Measurements from ENCODE around the gene FAM78A.

The FAM78A gene

DNA sequence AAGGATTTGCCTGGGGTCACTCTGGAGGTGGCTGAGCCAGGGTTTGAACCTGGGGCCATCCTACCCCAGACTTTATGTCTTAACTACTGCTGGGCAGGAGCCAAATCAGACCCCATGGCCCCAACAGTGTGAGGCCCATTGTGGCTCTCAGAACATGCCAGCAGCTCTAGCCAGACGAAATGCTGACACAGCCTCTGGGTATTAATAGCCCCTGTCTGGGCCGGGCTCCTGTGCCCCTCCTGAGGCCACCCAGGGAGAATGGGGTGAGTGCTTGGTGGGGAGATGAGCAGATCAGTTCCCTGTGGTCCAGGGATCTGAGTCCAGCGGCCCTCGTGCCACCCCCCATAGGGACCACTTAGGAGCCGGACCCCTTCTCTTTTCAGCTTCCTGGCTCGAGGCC lies 11.0 kb upstream of the FAM78A start:
- Histone ChIP-seq H3K4me3 (ENCODE audit: control insufficient read depth in 1 of 7, extremely low read depth in 1 of 7, insufficient read depth in 4 of 7, low read depth in 2 of 7, low read length in 6 of 7) (no peak overlapping the region), H3K27me3 (replicated peaks in 2 of 5; ENCODE audit: control insufficient read depth in 4 of 5, insufficient read depth in 5 of 5, low read length in 4 of 5) (peaks cover 0 to 8% (median under 1%) of the 10 kb centered on the region in 5 experiments), H3K36me3 (ENCODE audit: control insufficient read depth in 4 of 4, insufficient read depth in 4 of 4, low read length in 3 of 4) (no peaks in the 10 kb centered on the region), H3K27ac (ENCODE audit: insufficient read depth in 1 of 2, low read depth in 1 of 2, low read length in 2 of 2, poor library complexity in 1 of 2, severe bottlenecking in 2 of 2) (no peak overlapping the region), H3K4me1 (ENCODE audit: control extremely low read depth in 1 of 4, control insufficient read depth in 4 of 4, insufficient read depth in 4 of 4, low read length in 3 of 4) (peaks cover 0 to 25% (median 14%) of the 10 kb centered on the region in 4 experiments), H3K9me3 (ENCODE audit: control extremely low read depth in 1 of 5, control insufficient read depth in 4 of 5, insufficient read depth in 2 of 5, low read depth in 1 of 5, low read length in 4 of 5) (no peaks in the 10 kb centered on the region)
- ChIA-PET CTCF (interaction anchor here (0.7 to 1.0 kb wide), 2 partner anchors 13 to 49 kb away, joined by 3 read pairs; no protein-coding TSS in a partner anchor), POLR2A (no interaction called here)
- 100% methylated on average over 5 of the region's 6 CpGs for whole genome bisulfite sequencing (ENCODE audit: insufficient coverage)
- no peak for DNase-seq

DNA sequence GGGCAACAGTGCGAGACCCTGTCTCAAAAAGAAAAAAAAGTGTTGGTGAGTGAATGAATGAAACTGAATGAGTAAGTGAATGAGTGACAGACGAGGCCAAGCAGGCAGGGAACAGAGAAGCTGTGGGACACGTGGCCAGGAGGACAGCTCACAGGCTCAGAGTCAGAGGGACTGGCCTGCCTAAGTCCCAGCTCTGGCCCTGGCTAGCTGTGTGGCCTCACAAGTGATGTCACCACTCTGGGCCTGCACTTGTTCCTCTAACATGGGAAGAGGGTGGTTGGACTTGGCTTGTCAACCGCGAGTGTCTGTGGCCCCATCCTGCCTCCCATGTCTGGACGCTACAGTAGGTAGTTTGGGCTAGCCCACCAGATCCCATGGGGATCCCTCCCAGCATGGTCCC lies 8.5 kb upstream of the FAM78A start:
- ChIA-PET CTCF (interaction anchor here (1.6 kb wide), 1 partner anchor 8 kb away, joined by 6 read pairs; no protein-coding TSS in a partner anchor), POLR2A (no interaction called here)

DNA sequence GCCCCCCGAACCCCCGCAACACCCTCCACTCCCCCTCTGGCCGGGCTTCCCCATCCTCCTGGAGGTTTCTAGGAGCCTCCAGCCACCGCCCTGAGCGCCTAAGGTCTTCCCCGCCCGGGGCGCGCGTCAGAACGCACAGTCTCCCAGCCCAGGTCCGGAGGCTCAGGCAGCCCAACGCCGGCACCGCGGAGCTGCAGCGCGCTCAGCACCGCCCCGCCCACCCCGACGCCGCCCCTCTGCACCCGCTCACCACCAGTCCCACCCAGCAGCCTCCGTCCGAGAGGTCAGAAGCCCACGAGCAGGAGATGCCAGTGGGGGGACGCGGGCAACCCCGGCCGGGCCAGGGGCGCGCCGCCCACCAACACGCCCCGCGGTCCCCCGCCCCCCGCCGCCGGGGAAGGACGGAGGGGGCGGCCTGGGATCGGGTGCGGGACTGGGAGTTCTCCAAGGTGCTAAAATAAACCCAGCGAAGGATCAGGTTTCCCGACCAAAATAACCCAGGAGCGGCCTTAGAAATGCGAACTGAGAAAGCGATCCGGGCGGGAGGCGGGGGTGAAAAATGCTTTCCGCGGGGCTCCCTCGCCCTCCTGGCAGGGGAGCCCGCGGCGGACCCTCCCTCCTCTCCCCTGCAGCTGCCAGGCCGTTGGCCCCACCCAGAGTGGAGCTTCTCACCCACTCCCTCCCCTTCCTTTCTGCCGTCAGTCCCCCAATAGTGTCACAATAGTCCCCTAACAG lies 6.5 kb upstream of the FAM78A start:
- Histone ChIP-seq H3K27me3 (replicated peaks in 2 of 5; ENCODE audit: control insufficient read depth in 4 of 5, insufficient read depth in 5 of 5, low read length in 4 of 5) (peaks cover 0 to 19% (median 11%) of the 10 kb centered on the region in 5 experiments), H3K9me3 (ENCODE audit: control extremely low read depth in 1 of 5, control insufficient read depth in 4 of 5, insufficient read depth in 2 of 5, low read depth in 1 of 5, low read length in 4 of 5) (no peaks in the 10 kb centered on the region), H3K27ac (ENCODE audit: insufficient read depth in 1 of 2, low read depth in 1 of 2, low read length in 2 of 2, poor library complexity in 1 of 2, severe bottlenecking in 2 of 2) (no peak overlapping the region), H3K4me1 (ENCODE audit: control extremely low read depth in 1 of 4, control insufficient read depth in 4 of 4, insufficient read depth in 4 of 4, low read length in 3 of 4) (peaks cover 0 to 31% (median 20%) of the 10 kb centered on the region in 4 experiments), H3K4me3 (ENCODE audit: control insufficient read depth in 1 of 7, extremely low read depth in 1 of 7, insufficient read depth in 4 of 7, low read depth in 2 of 7, low read length in 6 of 7) (peak overlapping the region in 6 of 7 experiments; percentile 23 to 68 (median 46)), H3K36me3 (ENCODE audit: control insufficient read depth in 4 of 4, insufficient read depth in 4 of 4, low read length in 3 of 4) (no peaks in the 10 kb centered on the region)
- ChIA-PET CTCF (no interaction called here), POLR2A (no interaction called here)
- peak in 1 of 3 donors; percentile 70 for DNase-seq
- WGBS (ENCODE audit: insufficient coverage) = 1% methylated on average over 55 of the region's 61 CpGs

More for the DNA sequence above, 8.5 kb upstream of the FAM78A start:
- no peak overlapping the region for H3K27ac ChIP-seq (ENCODE audit: insufficient read depth in 1 of 2, low read depth in 1 of 2, low read length in 2 of 2, poor library complexity in 1 of 2, severe bottlenecking in 2 of 2)
- no peaks in the 10 kb centered on the region for H3K36me3 ChIP-seq (ENCODE audit: control insufficient read depth in 4 of 4, insufficient read depth in 4 of 4, low read length in 3 of 4)
- H3K4me1 ChIP-seq (ENCODE audit: control extremely low read depth in 1 of 4, control insufficient read depth in 4 of 4, insufficient read depth in 4 of 4, low read length in 3 of 4) = peaks cover 0 to 20% (median 14%) of the 10 kb centered on the region in 4 experiments
- H3K27me3 ChIP-seq (replicated peaks in 2 of 5; ENCODE audit: control insufficient read depth in 4 of 5, insufficient read depth in 5 of 5, low read length in 4 of 5) = peaks cover 0 to 19% (median 11%) of the 10 kb centered on the region in 5 experiments
- H3K4me3 ChIP-seq (ENCODE audit: control insufficient read depth in 1 of 7, extremely low read depth in 1 of 7, insufficient read depth in 4 of 7, low read depth in 2 of 7, low read length in 6 of 7) = no peak overlapping the region
- H3K9me3 ChIP-seq (ENCODE audit: control extremely low read depth in 1 of 5, control insufficient read depth in 4 of 5, insufficient read depth in 2 of 5, low read depth in 1 of 5, low read length in 4 of 5) = no peaks in the 10 kb centered on the region
- no peak for DNase-seq
- WGBS (ENCODE audit: insufficient coverage) = 94% methylated on average over 6 of the region's 6 CpGs

DNA sequence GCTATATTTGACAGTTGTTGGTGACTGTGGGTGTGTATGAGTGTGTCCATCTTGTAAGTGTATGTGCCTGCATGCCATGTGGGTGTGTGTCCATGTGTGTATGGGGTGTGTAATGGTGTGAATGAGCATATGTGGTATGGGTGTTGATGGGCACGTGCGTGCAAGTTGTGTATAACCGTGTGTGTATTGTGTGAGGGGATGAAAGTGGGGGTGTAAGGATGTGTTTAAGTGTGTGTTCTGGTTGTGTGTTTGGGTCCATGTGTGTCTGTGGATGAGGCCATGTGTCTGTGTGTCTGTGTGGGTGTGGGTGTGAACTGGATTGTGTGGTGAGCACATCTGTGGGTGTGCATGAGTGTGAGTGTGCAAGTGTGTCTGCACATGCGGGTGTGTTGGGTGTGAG lies 5.9 kb upstream of the FAM78A start:
- no peak overlapping the region for H3K27ac ChIP-seq (ENCODE audit: insufficient read depth in 1 of 2, low read depth in 1 of 2, low read length in 2 of 2, poor library complexity in 1 of 2, severe bottlenecking in 2 of 2)
- DNase-seq = no peak
- H3K36me3 ChIP-seq (ENCODE audit: control insufficient read depth in 4 of 4, insufficient read depth in 4 of 4, low read length in 3 of 4) = no peaks in the 10 kb centered on the region
- peaks cover 0 to 19% (median 11%) of the 10 kb centered on the region in 5 experiments for H3K27me3 ChIP-seq (replicated peaks in 2 of 5; ENCODE audit: control insufficient read depth in 4 of 5, insufficient read depth in 5 of 5, low read length in 4 of 5)
- CTCF ChIA-PET = interaction anchor here (0.6 kb wide), 1 partner anchor 103 kb away, joined by 3 read pairs; no protein-coding TSS in a partner anchor
- 86% methylated on average over 4 of the region's 4 CpGs for WGBS (ENCODE audit: insufficient coverage)
- POLR2A ChIA-PET = no interaction called here
- no peaks in the 10 kb centered on the region for H3K9me3 ChIP-seq (ENCODE audit: control extremely low read depth in 1 of 5, control insufficient read depth in 4 of 5, insufficient read depth in 2 of 5, low read depth in 1 of 5, low read length in 4 of 5)
- peaks cover 0 to 31% (median 20%) of the 10 kb centered on the region in 4 experiments for H3K4me1 ChIP-seq (ENCODE audit: control extremely low read depth in 1 of 4, control insufficient read depth in 4 of 4, insufficient read depth in 4 of 4, low read length in 3 of 4)
- peak overlapping the region in 3 of 7 experiments; percentile 43 to 68 (median 48) for H3K4me3 ChIP-seq (ENCODE audit: control insufficient read depth in 1 of 7, extremely low read depth in 1 of 7, insufficient read depth in 4 of 7, low read depth in 2 of 7, low read length in 6 of 7)

DNA sequence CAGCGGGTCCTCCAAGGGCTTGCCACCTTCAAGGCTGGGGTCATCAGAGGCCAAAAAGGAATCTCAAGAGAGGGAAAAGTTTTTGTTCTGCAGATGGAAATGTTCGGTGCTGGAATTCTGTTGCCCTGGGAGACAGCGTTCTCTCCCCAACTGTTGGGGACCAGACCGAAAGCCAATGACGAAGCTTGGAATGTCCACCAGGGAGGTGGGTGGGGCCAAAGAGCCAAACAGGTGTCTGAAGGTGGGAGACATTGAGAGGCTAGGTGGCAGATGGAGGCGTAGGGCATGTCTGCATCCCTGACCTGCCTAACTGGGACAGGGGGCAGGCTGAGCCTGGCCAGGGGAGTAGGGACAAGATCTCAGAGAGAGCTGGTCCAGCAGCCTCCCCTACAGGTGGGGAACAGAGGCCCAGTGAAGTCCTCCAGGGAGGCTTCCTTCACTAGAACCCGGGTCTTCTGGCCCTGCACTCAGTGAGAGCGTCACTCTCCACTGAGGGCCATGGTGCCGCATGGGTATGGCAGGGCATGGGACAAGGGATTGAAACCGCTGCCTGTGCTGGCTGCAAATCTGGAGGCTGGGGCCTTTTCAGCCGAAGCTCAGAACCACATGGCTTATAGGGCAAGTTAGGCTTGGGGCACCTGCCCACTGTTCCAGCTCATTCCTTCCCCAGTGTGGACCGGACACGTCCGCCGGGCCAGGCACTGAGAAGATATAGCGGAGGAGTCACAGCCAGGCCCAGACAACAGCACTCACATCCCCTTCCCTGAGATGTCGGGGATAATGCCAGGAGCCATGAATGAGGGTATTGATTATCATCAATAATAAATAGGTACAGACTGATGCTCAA lies 5.0 kb upstream of the FAM78A start:
- H3K4me1 ChIP-seq (ENCODE audit: control extremely low read depth in 1 of 4, control insufficient read depth in 4 of 4, insufficient read depth in 4 of 4, low read length in 3 of 4) = peaks cover 0 to 31% (median 20%) of the 10 kb centered on the region in 4 experiments
- DNase-seq = no peak
- H3K27ac ChIP-seq (ENCODE audit: insufficient read depth in 1 of 2, low read depth in 1 of 2, low read length in 2 of 2, poor library complexity in 1 of 2, severe bottlenecking in 2 of 2) = no peak overlapping the region
- H3K4me3 ChIP-seq (ENCODE audit: control insufficient read depth in 1 of 7, extremely low read depth in 1 of 7, insufficient read depth in 4 of 7, low read depth in 2 of 7, low read length in 6 of 7) = no peak overlapping the region
- ChIA-PET CTCF (interaction anchor here (0.6 to 1.5 kb wide), 2 partner anchors 11 to 103 kb away, joined by 3 read pairs; no protein-coding TSS in a partner anchor), POLR2A (interaction anchor here (0.9 kb wide), 1 partner anchor 11 kb away, joined by 3 read pairs; no protein-coding TSS in a partner anchor)
- peaks cover 0 to 19% (median 11%) of the 10 kb centered on the region in 5 experiments for H3K27me3 ChIP-seq (replicated peaks in 2 of 5; ENCODE audit: control insufficient read depth in 4 of 5, insufficient read depth in 5 of 5, low read length in 4 of 5)
- H3K36me3 ChIP-seq (ENCODE audit: control insufficient read depth in 4 of 4, insufficient read depth in 4 of 4, low read length in 3 of 4) = no peaks in the 10 kb centered on the region
- H3K9me3 ChIP-seq (ENCODE audit: control extremely low read depth in 1 of 5, control insufficient read depth in 4 of 5, insufficient read depth in 2 of 5, low read depth in 1 of 5, low read length in 4 of 5) = no peaks in the 10 kb centered on the region
- over 99% methylated on average over 13 of the region's 17 CpGs for WGBS (ENCODE audit: insufficient coverage)

DNA sequence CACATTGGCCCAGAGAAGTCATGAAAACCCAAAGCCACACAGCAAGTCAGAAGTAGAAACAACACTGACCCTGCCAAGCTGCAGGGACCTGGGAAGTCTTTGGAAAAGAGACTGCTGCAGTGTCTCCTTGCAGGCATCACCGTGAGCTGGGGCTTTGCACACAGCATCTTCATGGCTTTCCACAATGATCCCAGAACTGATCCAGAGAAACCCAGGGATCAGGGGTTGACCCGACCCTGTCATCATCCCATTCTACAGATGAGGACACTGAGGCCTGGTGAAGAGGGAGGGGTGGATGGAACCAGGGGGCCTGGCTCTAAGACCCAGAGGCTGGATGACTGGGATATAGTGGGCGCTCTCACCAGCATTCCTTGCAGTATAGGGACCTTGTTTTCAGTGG lies 4.3 kb upstream of the FAM78A start:
- H3K4me3 ChIP-seq (ENCODE audit: control insufficient read depth in 1 of 7, extremely low read depth in 1 of 7, insufficient read depth in 4 of 7, low read depth in 2 of 7, low read length in 6 of 7) = no peak overlapping the region
- peaks cover 0 to 31% (median 24%) of the 10 kb centered on the region in 4 experiments for H3K4me1 ChIP-seq (ENCODE audit: control extremely low read depth in 1 of 4, control insufficient read depth in 4 of 4, insufficient read depth in 4 of 4, low read length in 3 of 4)
- DNase-seq = no peak
- CTCF ChIA-PET = interaction anchor here (1.0 to 1.5 kb wide), 2 partner anchors 12 to 45 kb away, joined by 3 read pairs; no protein-coding TSS in a partner anchor
- H3K9me3 ChIP-seq (ENCODE audit: control extremely low read depth in 1 of 5, control insufficient read depth in 4 of 5, insufficient read depth in 2 of 5, low read depth in 1 of 5, low read length in 4 of 5) = no peaks in the 10 kb centered on the region
- POLR2A ChIA-PET = interaction anchor here (1.5 kb wide), 1 partner anchor 8 kb away, joined by 4 read pairs; no protein-coding TSS in a partner anchor
- peaks cover 0 to 19% (median 11%) of the 10 kb centered on the region in 5 experiments for H3K27me3 ChIP-seq (replicated peaks in 2 of 5; ENCODE audit: control insufficient read depth in 4 of 5, insufficient read depth in 5 of 5, low read length in 4 of 5)
- H3K27ac ChIP-seq (ENCODE audit: insufficient read depth in 1 of 2, low read depth in 1 of 2, low read length in 2 of 2, poor library complexity in 1 of 2, severe bottlenecking in 2 of 2) = no peak overlapping the region
- H3K36me3 ChIP-seq (ENCODE audit: control insufficient read depth in 4 of 4, insufficient read depth in 4 of 4, low read length in 3 of 4) = no peaks in the 10 kb centered on the region
- 90% methylated on average over 2 of the region's 3 CpGs for WGBS (ENCODE audit: insufficient coverage)
